ENCODE results near the gene SUSD6.

- TF ChIP-seq MAZ (IDR thresholded peaks at IDR 0.05; ENCODE audit: borderline replicate concordance, low read depth, low read length): no peak
- TF ChIP-seq EP300 (IDR thresholded peaks at IDR 0.05): no peak
Observed at GRCh38 chr14:69716478-69717187, 105.2 kb downstream of the SUSD6 start.
